ENCODE measurements around the gene WDR73.
A peak's percentile ranks its signal among the peaks of the same experiment; 100 is the strongest.
"Not testable (repeated sequence)": the region's sequence is repeated elsewhere in the genome, so short reads cannot be mapped to it uniquely, and the experiment has no call there.

WDR73 gene

GRCh38 chr15:84653910-84654688, at the start of gene WDR73:
TSS of gene WDR73 (minus strand) at chr15:84654283. CDS start at chr15:84654274, 9 bp downstream.
- DNase-seq (ENCODE audit: low read depth): peak; percentile 95

GRCh38 chr15:84703808-84704207, 49.7 kb upstream of the WDR73 start:
- no peak for DNase-seq (ENCODE audit: low read depth)

GRCh38 chr15:84702961-84703482, 48.9 kb upstream of the WDR73 start:
- no peak for DNase-seq (ENCODE audit: low read depth)

- no peak for DNase-seq (ENCODE audit: low read depth)
Observed at GRCh38 chr15:84699538-84700191, 45.6 kb upstream of the WDR73 start.

GRCh38 chr15:84697236-84697990, 43.3 kb upstream of the WDR73 start:
- no peak for DNase-seq (ENCODE audit: low read depth)

GRCh38 chr15:84696757-84697156, 42.7 kb upstream of the WDR73 start:
- DNase-seq (ENCODE audit: low read depth): no peak

GRCh38 chr15:84690342-84690741, 36.3 kb upstream of the WDR73 start:
- no peak for DNase-seq (ENCODE audit: low read depth)

GRCh38 chr15:84689858-84690257, 35.8 kb upstream of the WDR73 start:
- no peak for DNase-seq (ENCODE audit: low read depth)

GRCh38 chr15:84686446-84686845, 32.4 kb upstream of the WDR73 start:
- DNase-seq (ENCODE audit: low read depth): not testable (repeated sequence)

GRCh38 chr15:84685304-84685703, 31.2 kb upstream of the WDR73 start:
- DNase-seq (ENCODE audit: low read depth): no peak

- no peak for DNase-seq (ENCODE audit: low read depth)
Observed at GRCh38 chr15:84684092-84684491, 30.0 kb upstream of the WDR73 start.

GRCh38 chr15:84681831-84682230, 27.7 kb upstream of the WDR73 start:
- DNase-seq (ENCODE audit: low read depth): no peak

GRCh38 chr15:84671211-84671610, 17.1 kb upstream of the WDR73 start:
- DNase-seq (ENCODE audit: low read depth): no peak

- DNase-seq (ENCODE audit: low read depth): no peak
Observed at GRCh38 chr15:84669726-84670125, 15.6 kb upstream of the WDR73 start.

- DNase-seq (ENCODE audit: low read depth): no peak
Observed at GRCh38 chr15:84668221-84668982, 14.3 kb upstream of the WDR73 start.

GRCh38 chr15:84666373-84666772, 12.3 kb upstream of the WDR73 start:
- no peak for DNase-seq (ENCODE audit: low read depth)

- no peak for DNase-seq (ENCODE audit: low read depth)
Observed at GRCh38 chr15:84661001-84661400, 6.9 kb upstream of the WDR73 start.

GRCh38 chr15:84659904-84660781, 6.1 kb upstream of the WDR73 start:
- DNase-seq (ENCODE audit: low read depth): no peak

GRCh38 chr15:84658788-84659411, 4.8 kb upstream of the WDR73 start:
- no peak for DNase-seq (ENCODE audit: low read depth)

- DNase-seq (ENCODE audit: low read depth): peak; percentile 58
Observed at GRCh38 chr15:84658080-84658787, 4.2 kb upstream of the WDR73 start, which contains the start of gene NMB. TSS of gene NMB (minus strand) at chr15:84658199. CDS start at chr15:84658152, 47 bp downstream.
